WTC11 (cell line): Measurements from ENCODE around the gene TMEM238L. TPM values are rescaled to one million over a fixed set of nuclear protein-coding genes. Genes with fewer than 3 reads are reported as not detected.
A peak's percentile ranks its signal among the peaks of the same experiment; 100 is the strongest.

Source experiments
- ATAC-seq: fragments of 200-7000 bp; cut with Tn5 transposase; 2 replicates; pipeline ENCODE4 v1.10.0; 2021; ENCODE audit warnings: mild to moderate bottlenecking, moderate library complexity
- CTCF ChIA-PET: fragments of 300-600 bp; sonication (Branson Sonifier 250); formaldehyde crosslinking; loops from one replicate; lab custom pipeline; 2021; ENCODE audit warnings: antibody characterized with exemption; lab: Charles Lee
- POLR2A ChIA-PET: fragments of 350-600 bp; sonication (Branson Sonifier 250); formaldehyde crosslinking; loops from one replicate; lab custom pipeline; 2021; ENCODE audit warnings: antibody characterized with exemption; lab: Charles Lee
- DNase-seq: peaks from one replicate; pipeline ENCODE4 v3.0.0; 2021; ENCODE audit warnings: low spot score
- H3K27ac Mint-ChIP-seq: 2 replicates; pipeline ENCODE4 v1.8.0; 2021; ENCODE audit warnings: mixed read lengths
- H3K27me3 Mint-ChIP-seq: 2 replicates; pipeline ENCODE4 v1.8.0; 2021; ENCODE audit warnings: low read depth, mild to moderate bottlenecking, moderate library complexity, mixed read lengths
- H3K36me3 Mint-ChIP-seq: 2 replicates; pipeline ENCODE4 v1.8.0; 2021; ENCODE audit warnings: mixed read lengths
- H3K4me1 Mint-ChIP-seq: 2 replicates; pipeline ENCODE4 v1.8.0; 2022; ENCODE audit warnings: mixed read lengths
- H3K4me3 Mint-ChIP-seq: 2 replicates; pipeline ENCODE4 v1.8.0; 2021; ENCODE audit warnings: mild to moderate bottlenecking, moderate library complexity, mixed read lengths
- H3K9me3 Mint-ChIP-seq: 2 replicates; pipeline ENCODE4 v1.8.0; 2021; ENCODE audit warnings: mixed read lengths
- ARID4B ChIP-seq: sonication (generic); formaldehyde crosslinking; IDR thresholded peaks from 2 replicates; pipeline ENCODE4 v1.8.0; 2023; ENCODE audit warnings: missing genetic modification reagents, mild to moderate bottlenecking, borderline replicate concordance
- JAZF1 ChIP-seq: fragments of 250-450 bp; sonication (Bioruptor Pico); IDR thresholded peaks from 2 replicates; pipeline ENCODE4 v1.9.0; 2021; ENCODE audit warnings: moderate library complexity, mild to moderate bottlenecking, inconsistent platforms
- MXD4 ChIP-seq: fragments of 250-450 bp; sonication (Bioruptor Pico); IDR thresholded peaks from 2 replicates; pipeline ENCODE4 v1.8.0; 2021; ENCODE audit warnings: mild to moderate bottlenecking, moderate library complexity, borderline replicate concordance
- SMAD4 ChIP-seq: sonication (generic); formaldehyde crosslinking; IDR thresholded peaks from 2 replicates; pipeline ENCODE4 v1.8.0; 2022; ENCODE audit warnings: mild to moderate bottlenecking, missing genetic modification reagents
- ZNF121 ChIP-seq: sonication (generic); formaldehyde crosslinking; IDR thresholded peaks from 2 replicates; pipeline ENCODE4 v1.8.0; 2023; ENCODE audit warnings: missing genetic modification reagents
- ZNF281 ChIP-seq: sonication (generic); formaldehyde crosslinking; IDR thresholded peaks from 2 replicates; pipeline ENCODE4 v1.8.0; 2023; ENCODE audit warnings: mild to moderate bottlenecking, missing genetic modification reagents
- ZNF317 ChIP-seq: sonication (generic); formaldehyde crosslinking; IDR thresholded peaks from 2 replicates; pipeline ENCODE4 v1.8.1; 2023; ENCODE audit warnings: low read depth, mild to moderate bottlenecking, moderate library complexity, missing genetic modification reagents, borderline replicate concordance
- ZNF423 ChIP-seq: fragments of 250-450 bp; sonication (Bioruptor Pico); IDR thresholded peaks from 2 replicates; pipeline ENCODE4 v2.1.2; 2022; ENCODE audit warnings: mild to moderate bottlenecking, moderate library complexity
- total RNA-seq: library from RNA; stranded (reverse); gene quantifications from 3 replicates; pipeline ENCODE4 v1.2.3, GENCODE V29; 2021
- TF ChIP-seq, protein P1 (sequence below): sonication (generic); formaldehyde crosslinking; IDR thresholded peaks from 2 replicates; pipeline ENCODE4 v1.8.0; 2022; ENCODE audit warnings: mild to moderate bottlenecking, missing genetic modification reagents
- TF ChIP-seq, protein P2 (sequence below): sonication (generic); formaldehyde crosslinking; IDR thresholded peaks from 2 replicates; pipeline ENCODE4 v1.8.0; 2022; ENCODE audit warnings: mild to moderate bottlenecking, missing genetic modification reagents
- TF ChIP-seq, protein P3 (sequence below): fragments of 250-450 bp; sonication (Bioruptor Pico); IDR thresholded peaks from 2 replicates; pipeline ENCODE4 v1.8.0; 2021; ENCODE audit warnings: mild to moderate bottlenecking
- TF ChIP-seq, protein P4 (sequence below): sonication (generic); formaldehyde crosslinking; IDR thresholded peaks from 2 replicates; pipeline ENCODE4 v1.8.1; 2023; ENCODE audit warnings: mild to moderate bottlenecking, missing genetic modification reagents, moderate library complexity
- TF ChIP-seq, protein P5 (sequence below): sonication (generic); formaldehyde crosslinking; IDR thresholded peaks from 2 replicates; pipeline ENCODE4 v1.8.1; 2022; ENCODE audit warnings: missing genetic modification reagents, borderline replicate concordance
- TF ChIP-seq, protein P6 (sequence below): sonication (generic); formaldehyde crosslinking; IDR thresholded peaks from 2 replicates; pipeline ENCODE4 v1.8.1; 2023; ENCODE audit warnings: mild to moderate bottlenecking, missing genetic modification reagents, moderate library complexity

Gene TMEM238L
- total RNA-seq, 1 experiment from 2014 or later = not detected

DNA sequence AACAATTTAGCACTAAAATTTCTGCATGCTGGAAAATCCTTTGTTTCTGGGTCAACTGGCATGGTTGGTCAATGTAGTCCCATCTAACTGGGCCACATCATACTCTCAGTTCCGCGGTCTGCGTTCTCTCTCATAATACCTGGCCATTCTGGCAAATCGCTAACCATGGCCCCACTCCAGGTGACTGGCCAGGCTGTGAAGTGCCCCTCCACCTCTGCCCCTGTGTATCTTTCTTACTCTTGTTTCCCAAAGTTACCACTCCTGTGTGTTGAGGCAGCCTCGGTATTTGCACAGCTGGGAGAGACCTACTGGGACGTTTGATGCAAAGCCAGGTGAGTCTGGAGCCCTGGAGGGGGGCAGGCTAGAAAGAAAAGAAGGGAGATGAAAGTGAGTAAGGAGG lies 2.0 kb upstream of the TMEM238L start:
- DNase-seq (no peak), ATAC-seq (no peak)
- H3K27ac Mint-ChIP-seq = no peak overlapping the region
- no peaks in the 10 kb centered on the region for H3K36me3 Mint-ChIP-seq
- peak; percentile 69 for TF ChIP-seq ZNF317 (CRISPR knock-in tag)
- TF ChIP-seq, protein P1, sequence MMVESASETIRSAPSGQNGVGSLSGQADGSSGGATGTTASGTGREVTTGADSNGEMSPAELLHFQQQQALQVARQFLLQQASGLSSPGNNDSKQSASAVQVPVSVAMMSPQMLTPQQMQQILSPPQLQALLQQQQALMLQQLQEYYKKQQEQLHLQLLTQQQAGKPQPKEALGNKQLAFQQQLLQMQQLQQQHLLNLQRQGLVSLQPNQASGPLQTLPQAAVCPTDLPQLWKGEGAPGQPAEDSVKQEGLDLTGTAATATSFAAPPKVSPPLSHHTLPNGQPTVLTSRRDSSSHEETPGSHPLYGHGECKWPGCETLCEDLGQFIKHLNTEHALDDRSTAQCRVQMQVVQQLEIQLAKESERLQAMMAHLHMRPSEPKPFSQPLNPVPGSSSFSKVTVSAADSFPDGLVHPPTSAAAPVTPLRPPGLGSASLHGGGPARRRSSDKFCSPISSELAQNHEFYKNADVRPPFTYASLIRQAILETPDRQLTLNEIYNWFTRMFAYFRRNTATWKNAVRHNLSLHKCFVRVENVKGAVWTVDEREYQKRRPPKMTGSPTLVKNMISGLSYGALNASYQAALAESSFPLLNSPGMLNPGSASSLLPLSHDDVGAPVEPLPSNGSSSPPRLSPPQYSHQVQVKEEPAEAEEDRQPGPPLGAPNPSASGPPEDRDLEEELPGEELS (CRISPR knock-in tag) = no peak
- no peak for TF ChIP-seq ZNF121
- TF ChIP-seq ARID4B (CRISPR knock-in tag) = no peak
- peaks cover 21% of the 10 kb centered on the region for H3K4me1 Mint-ChIP-seq
- H3K9me3 Mint-ChIP-seq = no peaks in the 10 kb centered on the region
- H3K27me3 Mint-ChIP-seq = no peaks in the 10 kb centered on the region
- CTCF ChIA-PET = no interaction called here
- no peak overlapping the region for H3K4me3 Mint-ChIP-seq
- POLR2A ChIA-PET = no interaction called here

DNA sequence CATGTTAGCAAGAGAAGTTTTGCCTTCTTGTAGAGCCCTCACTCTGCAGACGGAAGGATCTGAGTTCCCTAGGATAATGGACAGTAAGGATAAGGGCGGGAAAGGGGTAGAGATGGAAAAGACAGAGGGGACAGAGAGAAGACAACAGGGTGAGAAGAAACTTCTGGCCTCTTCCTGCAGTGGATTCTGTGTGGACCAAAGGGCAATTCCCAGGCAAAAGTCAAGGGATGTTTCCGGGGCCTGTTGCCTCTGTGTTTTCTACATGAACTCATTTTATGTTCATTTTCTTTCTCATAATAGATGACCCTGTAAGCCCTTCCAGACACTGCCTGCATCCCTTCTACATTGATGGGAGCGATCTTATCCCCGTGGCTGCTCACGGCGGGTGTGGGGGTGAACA lies 647 bp upstream of the TMEM238L start:
- ChIA-PET POLR2A (no interaction called here), CTCF (no interaction called here)
- no peaks in the 10 kb centered on the region for H3K27me3 Mint-ChIP-seq

DNA sequence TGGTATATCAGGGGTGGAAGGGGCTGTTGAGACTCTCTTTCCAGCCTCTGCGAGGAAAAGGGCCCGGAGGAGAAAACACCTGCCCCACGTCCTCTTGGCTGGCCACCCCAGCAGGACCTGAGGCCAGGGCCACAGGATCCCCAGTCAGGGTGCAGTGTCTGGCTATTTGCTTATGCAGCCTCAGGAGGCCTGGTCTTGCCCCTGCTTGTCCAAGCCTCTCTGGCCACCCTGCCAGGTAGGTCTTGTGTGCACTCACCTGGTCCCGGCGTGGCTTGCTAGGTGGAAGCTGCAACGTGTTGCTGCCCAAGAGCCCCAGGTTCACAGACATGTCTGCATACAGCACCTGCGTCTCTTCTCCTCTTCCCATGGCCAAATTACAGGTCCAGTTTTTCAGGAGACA lies 549 bp downstream of the TMEM238L start:
- Mint-ChIP-seq H3K36me3 (no peaks in the 10 kb centered on the region), H3K9me3 (no peaks in the 10 kb centered on the region), H3K27ac (no peak overlapping the region), H3K4me1 (peaks cover 21% of the 10 kb centered on the region), H3K4me3 (no peak overlapping the region), H3K27me3 (no peaks in the 10 kb centered on the region)
- no peak for ATAC-seq
- ChIA-PET POLR2A (no interaction called here), CTCF (no interaction called here)
- no peak for DNase-seq
- no peak for TF ChIP-seq ZNF121
- no peak for TF ChIP-seq ZNF423 (CRISPR knock-in tag)
- TF ChIP-seq, protein P2, sequence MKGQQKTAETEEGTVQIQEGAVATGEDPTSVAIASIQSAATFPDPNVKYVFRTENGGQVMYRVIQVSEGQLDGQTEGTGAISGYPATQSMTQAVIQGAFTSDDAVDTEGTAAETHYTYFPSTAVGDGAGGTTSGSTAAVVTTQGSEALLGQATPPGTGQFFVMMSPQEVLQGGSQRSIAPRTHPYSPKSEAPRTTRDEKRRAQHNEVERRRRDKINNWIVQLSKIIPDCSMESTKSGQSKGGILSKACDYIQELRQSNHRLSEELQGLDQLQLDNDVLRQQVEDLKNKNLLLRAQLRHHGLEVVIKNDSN (CRISPR knock-in tag) = no peak
- TF ChIP-seq, protein P3, sequence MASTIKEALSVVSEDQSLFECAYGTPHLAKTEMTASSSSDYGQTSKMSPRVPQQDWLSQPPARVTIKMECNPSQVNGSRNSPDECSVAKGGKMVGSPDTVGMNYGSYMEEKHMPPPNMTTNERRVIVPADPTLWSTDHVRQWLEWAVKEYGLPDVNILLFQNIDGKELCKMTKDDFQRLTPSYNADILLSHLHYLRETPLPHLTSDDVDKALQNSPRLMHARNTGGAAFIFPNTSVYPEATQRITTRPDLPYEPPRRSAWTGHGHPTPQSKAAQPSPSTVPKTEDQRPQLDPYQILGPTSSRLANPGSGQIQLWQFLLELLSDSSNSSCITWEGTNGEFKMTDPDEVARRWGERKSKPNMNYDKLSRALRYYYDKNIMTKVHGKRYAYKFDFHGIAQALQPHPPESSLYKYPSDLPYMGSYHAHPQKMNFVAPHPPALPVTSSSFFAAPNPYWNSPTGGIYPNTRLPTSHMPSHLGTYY = no peak
- no peak for TF ChIP-seq SMAD4 (CRISPR knock-in tag)
- TF ChIP-seq, protein P4, sequence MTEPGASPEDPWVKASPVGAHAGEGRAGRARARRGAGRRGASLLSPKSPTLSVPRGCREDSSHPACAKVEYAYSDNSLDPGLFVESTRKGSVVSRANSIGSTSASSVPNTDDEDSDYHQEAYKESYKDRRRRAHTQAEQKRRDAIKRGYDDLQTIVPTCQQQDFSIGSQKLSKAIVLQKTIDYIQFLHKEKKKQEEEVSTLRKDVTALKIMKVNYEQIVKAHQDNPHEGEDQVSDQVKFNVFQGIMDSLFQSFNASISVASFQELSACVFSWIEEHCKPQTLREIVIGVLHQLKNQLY (CRISPR knock-in tag) = no peak
- TF ChIP-seq MXD4 (CRISPR knock-in tag) = no peak
- TF ChIP-seq, protein P5, sequence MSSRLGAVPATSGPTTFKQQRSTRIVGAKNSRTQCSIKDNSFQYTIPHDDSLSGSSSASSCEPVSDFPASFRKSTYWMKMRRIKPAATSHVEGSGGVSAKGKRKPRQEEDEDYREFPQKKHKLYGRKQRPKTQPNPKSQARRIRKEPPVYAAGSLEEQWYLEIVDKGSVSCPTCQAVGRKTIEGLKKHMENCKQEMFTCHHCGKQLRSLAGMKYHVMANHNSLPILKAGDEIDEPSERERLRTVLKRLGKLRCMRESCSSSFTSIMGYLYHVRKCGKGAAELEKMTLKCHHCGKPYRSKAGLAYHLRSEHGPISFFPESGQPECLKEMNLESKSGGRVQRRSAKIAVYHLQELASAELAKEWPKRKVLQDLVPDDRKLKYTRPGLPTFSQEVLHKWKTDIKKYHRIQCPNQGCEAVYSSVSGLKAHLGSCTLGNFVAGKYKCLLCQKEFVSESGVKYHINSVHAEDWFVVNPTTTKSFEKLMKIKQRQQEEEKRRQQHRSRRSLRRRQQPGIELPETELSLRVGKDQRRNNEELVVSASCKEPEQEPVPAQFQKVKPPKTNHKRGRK (CRISPR knock-in tag) = no peak
- no peak for TF ChIP-seq JAZF1 (CRISPR knock-in tag)
- TF ChIP-seq, protein P6, sequence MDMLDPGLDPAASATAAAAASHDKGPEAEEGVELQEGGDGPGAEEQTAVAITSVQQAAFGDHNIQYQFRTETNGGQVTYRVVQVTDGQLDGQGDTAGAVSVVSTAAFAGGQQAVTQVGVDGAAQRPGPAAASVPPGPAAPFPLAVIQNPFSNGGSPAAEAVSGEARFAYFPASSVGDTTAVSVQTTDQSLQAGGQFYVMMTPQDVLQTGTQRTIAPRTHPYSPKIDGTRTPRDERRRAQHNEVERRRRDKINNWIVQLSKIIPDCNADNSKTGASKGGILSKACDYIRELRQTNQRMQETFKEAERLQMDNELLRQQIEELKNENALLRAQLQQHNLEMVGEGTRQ (CRISPR knock-in tag) = no peak

More for the DNA sequence above, 647 bp upstream of the TMEM238L start:
- TF ChIP-seq ZNF281 (CRISPR knock-in tag) = no peak
- TF ChIP-seq, all 79 proteins: peak for 0
- no peak for ATAC-seq
- no peak overlapping the region for H3K4me3 Mint-ChIP-seq
- no peak overlapping the region for H3K27ac Mint-ChIP-seq
- DNase-seq = no peak
- no peaks in the 10 kb centered on the region for H3K36me3 Mint-ChIP-seq
- no peaks in the 10 kb centered on the region for H3K9me3 Mint-ChIP-seq
- peaks cover 21% of the 10 kb centered on the region for H3K4me1 Mint-ChIP-seq
